ENCODE data around the gene SMARCD2.

SMARCD2 gene

DNA sequence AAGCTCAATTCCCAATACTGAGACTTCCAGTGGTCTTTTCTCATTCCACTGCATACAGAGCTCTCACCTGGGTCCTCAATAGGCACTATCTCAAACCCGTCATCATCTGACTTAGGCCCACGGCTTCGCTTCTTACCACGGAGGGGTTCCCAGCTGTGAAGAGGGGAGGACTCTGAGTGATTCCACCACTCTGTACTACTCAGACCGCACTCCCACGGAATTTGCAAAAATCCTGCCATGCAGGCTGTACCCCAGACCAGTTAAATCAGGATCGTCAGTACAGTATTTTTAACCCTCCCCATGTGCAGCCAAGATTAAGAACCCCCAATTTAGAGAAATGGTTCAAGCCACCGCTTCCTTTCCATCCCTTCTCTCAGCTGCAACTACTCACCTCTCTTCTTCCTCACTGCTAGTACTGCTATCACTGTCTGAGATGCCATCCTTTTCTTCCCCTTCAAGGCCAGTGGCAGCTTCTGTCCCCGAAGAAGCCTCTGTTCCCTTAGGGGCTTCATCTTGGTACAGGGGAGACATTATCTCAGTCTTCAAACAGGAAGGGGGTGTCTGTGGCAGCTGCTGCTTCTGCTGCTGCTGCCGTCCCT, 21.4 kb downstream of the SMARCD2 start:
- H3K4me1 ChIP-seq (ENCODE audit: insufficient read depth, insufficient read length) = no peaks in the 10 kb centered on the region
- H3K36me3 ChIP-seq (ENCODE audit: insufficient read depth, insufficient read length, low read length) = peaks cover 96% of the 10 kb centered on the region
- H3K4me3 ChIP-seq (ENCODE audit: insufficient read length, low read depth) = no peak overlapping the region
- H3K9me3 ChIP-seq (ENCODE audit: insufficient read depth, low read length) = no peaks in the 10 kb centered on the region
- no peak for DNase-seq (ENCODE audit: low read depth, low spot score)
- no peak overlapping the region for H3K9ac ChIP-seq (ENCODE audit: insufficient read length, low read depth)
- TF ChIP-seq ZNF274 (IDR thresholded peaks at IDR 0.05; ENCODE audit: low read depth, low read length) (no peak), SUZ12 (IDR thresholded peaks at IDR 0.05; ENCODE audit: extremely low read depth, insufficient read depth, insufficient read length) (no peak), YY1 (IDR thresholded peaks at IDR 0.05; ENCODE audit: insufficient read depth, insufficient read length) (no peak)
- no peaks in the 10 kb centered on the region for H3K27me3 ChIP-seq (ENCODE audit: insufficient read depth, insufficient read length)

GRCh38 chr17:63819585-63820537, 22.6 kb downstream of the SMARCD2 start:
- no peak for DNase-seq (ENCODE audit: low read depth, low spot score)
- peaks cover 96% of the 10 kb centered on the region for H3K36me3 ChIP-seq (ENCODE audit: insufficient read depth, insufficient read length, low read length)
- no peak overlapping the region for H3K9ac ChIP-seq (ENCODE audit: insufficient read length, low read depth)
- no peaks in the 10 kb centered on the region for H3K27me3 ChIP-seq (ENCODE audit: insufficient read depth, insufficient read length)
- H3K9me3 ChIP-seq (ENCODE audit: insufficient read depth, low read length) = no peaks in the 10 kb centered on the region
- TF ChIP-seq SUZ12 (IDR thresholded peaks at IDR 0.05; ENCODE audit: extremely low read depth, insufficient read depth, insufficient read length) = no peak
- TF ChIP-seq YY1 (IDR thresholded peaks at IDR 0.05; ENCODE audit: insufficient read depth, insufficient read length) = no peak
- no peak for TF ChIP-seq ZNF274 (IDR thresholded peaks at IDR 0.05; ENCODE audit: low read depth, low read length)
- no peaks in the 10 kb centered on the region for H3K4me1 ChIP-seq (ENCODE audit: insufficient read depth, insufficient read length)
- no peak overlapping the region for H3K4me3 ChIP-seq (ENCODE audit: insufficient read length, low read depth)

DNA sequence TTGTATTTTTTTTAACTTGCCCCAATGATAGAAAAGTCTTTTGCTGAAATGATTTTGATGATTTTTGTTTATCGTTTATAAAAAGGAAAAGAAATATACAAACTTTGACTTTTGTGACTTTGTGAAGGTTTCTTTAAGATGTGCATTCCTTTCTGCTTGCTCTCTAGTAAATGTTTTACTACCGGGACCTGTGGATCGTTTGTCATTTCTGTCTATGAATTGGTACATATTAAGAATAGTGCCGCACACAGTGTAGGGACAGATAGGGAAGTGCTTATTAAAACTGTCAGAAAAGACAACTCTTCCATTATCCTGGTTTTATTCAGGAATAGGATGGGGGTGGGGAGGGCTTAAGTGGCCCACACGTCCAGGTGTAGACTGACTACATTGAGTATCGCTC, 23.4 kb downstream of the SMARCD2 start:
- no peak for DNase-seq (ENCODE audit: low read depth, low spot score)
- H3K9me3 ChIP-seq (ENCODE audit: insufficient read depth, low read length) = no peaks in the 10 kb centered on the region
- H3K27me3 ChIP-seq (ENCODE audit: insufficient read depth, insufficient read length) = no peaks in the 10 kb centered on the region
- H3K4me3 ChIP-seq (ENCODE audit: insufficient read length, low read depth) = no peak overlapping the region
- no peaks in the 10 kb centered on the region for H3K4me1 ChIP-seq (ENCODE audit: insufficient read depth, insufficient read length)
- H3K9ac ChIP-seq (ENCODE audit: insufficient read length, low read depth) = no peak overlapping the region
- TF ChIP-seq ZNF274 (IDR thresholded peaks at IDR 0.05; ENCODE audit: low read depth, low read length) (no peak), YY1 (IDR thresholded peaks at IDR 0.05; ENCODE audit: insufficient read depth, insufficient read length) (no peak), SUZ12 (IDR thresholded peaks at IDR 0.05; ENCODE audit: extremely low read depth, insufficient read depth, insufficient read length) (no peak)
- peaks cover 96% of the 10 kb centered on the region for H3K36me3 ChIP-seq (ENCODE audit: insufficient read depth, insufficient read length, low read length)

- DNase-seq (ENCODE audit: low read depth, low spot score) = no peak
- no peaks in the 10 kb centered on the region for H3K9me3 ChIP-seq (ENCODE audit: insufficient read depth, low read length)
- TF ChIP-seq SUZ12 (IDR thresholded peaks at IDR 0.05; ENCODE audit: extremely low read depth, insufficient read depth, insufficient read length) (no peak), YY1 (IDR thresholded peaks at IDR 0.05; ENCODE audit: insufficient read depth, insufficient read length) (no peak), ZNF274 (IDR thresholded peaks at IDR 0.05; ENCODE audit: low read depth, low read length) (no peak)
- H3K4me3 ChIP-seq (ENCODE audit: insufficient read length, low read depth) = no peak overlapping the region
- H3K36me3 ChIP-seq (ENCODE audit: insufficient read depth, insufficient read length, low read length) = peaks cover 96% of the 10 kb centered on the region
- H3K9ac ChIP-seq (ENCODE audit: insufficient read length, low read depth) = no peak overlapping the region
- H3K27me3 ChIP-seq (ENCODE audit: insufficient read depth, insufficient read length) = no peaks in the 10 kb centered on the region
- H3K4me1 ChIP-seq (ENCODE audit: insufficient read depth, insufficient read length) = no peaks in the 10 kb centered on the region
Measured at GRCh38 chr17:63817736-63818385, 24.6 kb downstream of the SMARCD2 start.

- no peak for DNase-seq (ENCODE audit: low read depth, low spot score)
- no peaks in the 10 kb centered on the region for H3K9me3 ChIP-seq (ENCODE audit: insufficient read depth, low read length)
- no peak overlapping the region for H3K4me3 ChIP-seq (ENCODE audit: insufficient read length, low read depth)
- H3K9ac ChIP-seq (ENCODE audit: insufficient read length, low read depth) = no peak overlapping the region
- peaks cover 96% of the 10 kb centered on the region for H3K36me3 ChIP-seq (ENCODE audit: insufficient read depth, insufficient read length, low read length)
- H3K27me3 ChIP-seq (ENCODE audit: insufficient read depth, insufficient read length) = no peaks in the 10 kb centered on the region
- H3K4me1 ChIP-seq (ENCODE audit: insufficient read depth, insufficient read length) = no peaks in the 10 kb centered on the region
- no peak for TF ChIP-seq YY1 (IDR thresholded peaks at IDR 0.05; ENCODE audit: insufficient read depth, insufficient read length)
- no peak for TF ChIP-seq ZNF274 (IDR thresholded peaks at IDR 0.05; ENCODE audit: low read depth, low read length)
- TF ChIP-seq SUZ12 (IDR thresholded peaks at IDR 0.05; ENCODE audit: extremely low read depth, insufficient read depth, insufficient read length) = no peak
Measured at GRCh38 chr17:63816669-63817068, 25.8 kb downstream of the SMARCD2 start.

GRCh38 chr17:63816123-63816522, 26.4 kb downstream of the SMARCD2 start:
- Histone ChIP-seq H3K9ac (ENCODE audit: insufficient read length, low read depth) (no peak overlapping the region), H3K4me1 (ENCODE audit: insufficient read depth, insufficient read length) (no peaks in the 10 kb centered on the region), H3K9me3 (ENCODE audit: insufficient read depth, low read length) (no peaks in the 10 kb centered on the region), H3K27me3 (ENCODE audit: insufficient read depth, insufficient read length) (no peaks in the 10 kb centered on the region), H3K36me3 (ENCODE audit: insufficient read depth, insufficient read length, low read length) (peaks cover 96% of the 10 kb centered on the region), H3K4me3 (ENCODE audit: insufficient read length, low read depth) (no peak overlapping the region)
- DNase-seq (ENCODE audit: low read depth, low spot score) = no peak
- TF ChIP-seq YY1 (IDR thresholded peaks at IDR 0.05; ENCODE audit: insufficient read depth, insufficient read length) (no peak), ZNF274 (IDR thresholded peaks at IDR 0.05; ENCODE audit: low read depth, low read length) (no peak), SUZ12 (IDR thresholded peaks at IDR 0.05; ENCODE audit: extremely low read depth, insufficient read depth, insufficient read length) (no peak)

- Histone ChIP-seq H3K4me3 (ENCODE audit: insufficient read length, low read depth) (no peak overlapping the region), H3K36me3 (ENCODE audit: insufficient read depth, insufficient read length, low read length) (peaks cover 93% of the 10 kb centered on the region), H3K27me3 (ENCODE audit: insufficient read depth, insufficient read length) (no peaks in the 10 kb centered on the region), H3K9me3 (ENCODE audit: insufficient read depth, low read length) (no peaks in the 10 kb centered on the region), H3K4me1 (ENCODE audit: insufficient read depth, insufficient read length) (no peaks in the 10 kb centered on the region), H3K9ac (ENCODE audit: insufficient read length, low read depth) (no peak overlapping the region)
- DNase-seq (ENCODE audit: low read depth, low spot score) = no peak
- no peak for TF ChIP-seq SUZ12 (IDR thresholded peaks at IDR 0.05; ENCODE audit: extremely low read depth, insufficient read depth, insufficient read length)
- TF ChIP-seq ZNF274 (IDR thresholded peaks at IDR 0.05; ENCODE audit: low read depth, low read length) = no peak
Measured at GRCh38 chr17:63809970-63810369, 32.5 kb downstream of the SMARCD2 start.
